Neural cell (in vitro differentiated cells): Measurements from ENCODE around the gene CRAMP1. TPM values are rescaled to one million over a fixed set of nuclear protein-coding genes. Genes with fewer than 3 reads are reported as not detected.

Experiments
- H2AFZ ChIP-seq: fragments of 200-600, 300-800 bp; sonication (generic), shearing (Covaris generic); 2 replicates; pipeline ENCODE4 v1.6.0; 2014; ENCODE audit warnings: low read depth, mild to moderate bottlenecking, antibody characterized with exemption, low read length, moderate library complexity
- H3F3A ChIP-seq: fragments of 200-600 bp; shearing (Covaris generic); 2 replicates; pipeline ENCODE4 v1.6.1; 2016; ENCODE audit warnings: mild to moderate bottlenecking, moderate library complexity, mixed read lengths, antibody characterized with exemption, low read length; ENCODE audit not compliant: insufficient read depth, poor library complexity, severe bottlenecking
- H3K27ac ChIP-seq: fragments of 200-600, 300-800 bp; sonication (generic), shearing (Covaris generic); 2 replicates; pipeline ENCODE4 v1.5.1; 2014; ENCODE audit warnings: mild to moderate bottlenecking, low read length, moderate library complexity
- H3K27me3 ChIP-seq: fragments of 300-800, 200-600 bp; sonication (generic), shearing (Covaris generic); 2 replicates; pipeline ENCODE4 v1.6.0; 2014; ENCODE audit warnings: mild to moderate bottlenecking, low read depth, low read length, moderate library complexity; ENCODE audit not compliant: insufficient read depth
- H3K36me3 ChIP-seq: fragments of 300-800, 200-600 bp; sonication (generic), shearing (Covaris generic); 2 replicates; pipeline ENCODE4 v1.5.1; 2014; ENCODE audit warnings: mild to moderate bottlenecking, antibody characterized with exemption, low read length, moderate library complexity; ENCODE audit not compliant: insufficient read depth
- H3K4me2 ChIP-seq: fragments of 300-800, 200-600 bp; sonication (generic), shearing (Covaris generic); 2 replicates; pipeline ENCODE4 v1.6.0; 2014; ENCODE audit warnings: mild to moderate bottlenecking, low read length
- H3K4me3 ChIP-seq: fragments of 300-800, 200-600 bp; sonication (generic), shearing (Covaris generic); 2 replicates; pipeline ENCODE4 v1.5.1; 2014; ENCODE audit warnings: mild to moderate bottlenecking, low read length, moderate library complexity
- H3K79me2 ChIP-seq: fragments of 200-600 bp; shearing (Covaris generic); replicated peaks from 2 replicates; pipeline ENCODE4 v1.6.0; 2014; ENCODE audit warnings: mild to moderate bottlenecking, low read length, moderate library complexity; ENCODE audit not compliant: insufficient read depth
- H3K9ac ChIP-seq: fragments of 300-800, 200-600 bp; sonication (generic), shearing (Covaris generic); 2 replicates; pipeline ENCODE4 v1.6.1; 2016; ENCODE audit warnings: mild to moderate bottlenecking, low read length, mixed read lengths
- H3K9me2 ChIP-seq: fragments of 200-600 bp; shearing (Covaris generic); 2 replicates; pipeline ENCODE4 v1.6.1; 2016; ENCODE audit warnings: mild to moderate bottlenecking, low read length, mixed read lengths; ENCODE audit not compliant: insufficient read depth
- H3K9me3 ChIP-seq: fragments of 200-600, 300-800 bp; sonication (generic), shearing (Covaris generic); 2 replicates; pipeline ENCODE4 v1.6.1; 2016; ENCODE audit warnings: mild to moderate bottlenecking, mixed run types, low read length, moderate library complexity, mixed read lengths
- H4K20me1 ChIP-seq: fragments of 200-600 bp; shearing (Covaris generic); 2 replicates; pipeline ENCODE4 v1.6.1; 2016; ENCODE audit warnings: mild to moderate bottlenecking, mixed run types; ENCODE audit not compliant: insufficient read depth
- EP300 ChIP-seq: fragments of 450-650 bp; conservative IDR thresholded peaks from 2 replicates; pipeline ENCODE4 v1.6.1; 2014; ENCODE audit warnings: antibody characterized with exemption, mild to moderate bottlenecking, moderate library complexity; ENCODE audit not compliant: poor library complexity, severe bottlenecking
- EZH2 ChIP-seq: fragments of 200-600, 300-800 bp; shearing (Covaris generic), sonication (generic); IDR thresholded peaks from 2 replicates; pipeline ENCODE4 v1.6.1; 2014; ENCODE audit warnings: antibody characterized with exemption, low read length, borderline replicate concordance, mild to moderate bottlenecking; ENCODE audit not compliant: insufficient read depth, poor library complexity, severe bottlenecking
- MXI1 ChIP-seq: fragments of 450-650 bp; conservative IDR thresholded peaks from 2 replicates; pipeline ENCODE4 v1.6.1; 2014; ENCODE audit warnings: antibody characterized with exemption, mild to moderate bottlenecking; ENCODE audit not compliant: poor library complexity, severe bottlenecking
- POLR2AphosphoS5 ChIP-seq: IDR thresholded peaks from 2 replicates; pipeline ENCODE4 v1.6.1; 2012
- RAD21 ChIP-seq: fragments of 450-650 bp; conservative IDR thresholded peaks from 2 replicates; pipeline ENCODE4 v1.6.1; 2014; ENCODE audit warnings: antibody characterized with exemption, mild to moderate bottlenecking, moderate library complexity
- SMC3 ChIP-seq: fragments of 450-650 bp; conservative IDR thresholded peaks from 2 replicates; pipeline ENCODE4 v1.6.1; 2014; ENCODE audit warnings: antibody characterized with exemption, mild to moderate bottlenecking, moderate library complexity; ENCODE audit not compliant: poor library complexity
- TAF1 ChIP-seq: IDR thresholded peaks from 2 replicates; pipeline ENCODE4 v1.6.1; 2012; ENCODE audit warnings: low read depth
- polyA plus RNA-seq: library from polyadenylated mRNA; depleted of rRNA; stranded (reverse); fragments of >200 nt; gene quantifications from 2 replicates; pipeline ENCODE4 v1.2.3, GENCODE V29; 2014
- TF ChIP-seq, protein P1 (sequence below): IDR thresholded peaks from 2 replicates; pipeline ENCODE4 v1.6.1; 2012; ENCODE audit warnings: borderline replicate concordance
- TF ChIP-seq, protein P2 (sequence below): fragments of 450-650 bp; IDR thresholded peaks from 2 replicates; pipeline ENCODE4 v1.5.1; 2014; ENCODE audit warnings: antibody characterized with exemption, mild to moderate bottlenecking, moderate library complexity; ENCODE audit not compliant: poor library complexity, severe bottlenecking

Gene CRAMP1
- polyA plus RNA-seq, 1 donor from 2014 or later = 11.1 TPM

DNA sequence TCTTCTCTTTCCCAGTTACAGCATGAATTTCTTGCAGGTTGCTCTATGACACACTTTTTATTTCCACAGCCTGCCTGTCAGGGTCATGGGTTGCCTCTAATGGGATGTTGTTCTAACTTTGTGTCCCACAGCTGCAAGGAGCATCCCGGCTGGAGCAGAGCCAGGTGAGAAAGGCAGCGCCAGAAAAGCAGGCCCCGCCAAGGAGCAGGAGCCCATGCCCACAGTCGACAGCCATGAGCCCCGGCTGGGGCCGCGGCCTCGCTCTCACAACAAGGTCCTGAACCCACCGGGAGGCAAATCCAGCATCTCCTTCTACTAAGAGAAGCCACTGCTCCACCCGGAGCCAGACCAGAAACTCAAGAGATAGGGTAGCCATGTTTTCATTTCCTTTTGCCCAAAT is 86.5 kb downstream of the CRAMP1 start:
- H3K27me3 ChIP-seq = no peaks in the 10 kb centered on the region
- H3F3A ChIP-seq = no peaks in the 10 kb centered on the region
- no peak overlapping the region for H3K4me3 ChIP-seq
- H2AFZ ChIP-seq = no peak overlapping the region
- no peak overlapping the region for H3K4me2 ChIP-seq
- no peaks in the 10 kb centered on the region for H3K9me3 ChIP-seq
- no peaks in the 10 kb centered on the region for H3K79me2 ChIP-seq
- peaks cover 4% of the 10 kb centered on the region for H3K36me3 ChIP-seq
- H3K27ac ChIP-seq = no peak overlapping the region
- H4K20me1 ChIP-seq = no peaks in the 10 kb centered on the region
- H3K9ac ChIP-seq = no peak overlapping the region
- H3K9me2 ChIP-seq = no peaks in the 10 kb centered on the region
- TF ChIP-seq SMC3 = no peak
- TF ChIP-seq EP300 = no peak
- TF ChIP-seq, protein P1, sequence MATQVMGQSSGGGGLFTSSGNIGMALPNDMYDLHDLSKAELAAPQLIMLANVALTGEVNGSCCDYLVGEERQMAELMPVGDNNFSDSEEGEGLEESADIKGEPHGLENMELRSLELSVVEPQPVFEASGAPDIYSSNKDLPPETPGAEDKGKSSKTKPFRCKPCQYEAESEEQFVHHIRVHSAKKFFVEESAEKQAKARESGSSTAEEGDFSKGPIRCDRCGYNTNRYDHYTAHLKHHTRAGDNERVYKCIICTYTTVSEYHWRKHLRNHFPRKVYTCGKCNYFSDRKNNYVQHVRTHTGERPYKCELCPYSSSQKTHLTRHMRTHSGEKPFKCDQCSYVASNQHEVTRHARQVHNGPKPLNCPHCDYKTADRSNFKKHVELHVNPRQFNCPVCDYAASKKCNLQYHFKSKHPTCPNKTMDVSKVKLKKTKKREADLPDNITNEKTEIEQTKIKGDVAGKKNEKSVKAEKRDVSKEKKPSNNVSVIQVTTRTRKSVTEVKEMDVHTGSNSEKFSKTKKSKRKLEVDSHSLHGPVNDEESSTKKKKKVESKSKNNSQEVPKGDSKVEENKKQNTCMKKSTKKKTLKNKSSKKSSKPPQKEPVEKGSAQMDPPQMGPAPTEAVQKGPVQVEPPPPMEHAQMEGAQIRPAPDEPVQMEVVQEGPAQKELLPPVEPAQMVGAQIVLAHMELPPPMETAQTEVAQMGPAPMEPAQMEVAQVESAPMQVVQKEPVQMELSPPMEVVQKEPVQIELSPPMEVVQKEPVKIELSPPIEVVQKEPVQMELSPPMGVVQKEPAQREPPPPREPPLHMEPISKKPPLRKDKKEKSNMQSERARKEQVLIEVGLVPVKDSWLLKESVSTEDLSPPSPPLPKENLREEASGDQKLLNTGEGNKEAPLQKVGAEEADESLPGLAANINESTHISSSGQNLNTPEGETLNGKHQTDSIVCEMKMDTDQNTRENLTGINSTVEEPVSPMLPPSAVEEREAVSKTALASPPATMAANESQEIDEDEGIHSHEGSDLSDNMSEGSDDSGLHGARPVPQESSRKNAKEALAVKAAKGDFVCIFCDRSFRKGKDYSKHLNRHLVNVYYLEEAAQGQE = no peak
- TF ChIP-seq EZH2 = no peak
- TF ChIP-seq RAD21 = no peak
- TF ChIP-seq POLR2AphosphoS5 = no peak
- no peak for TF ChIP-seq TAF1
- TF ChIP-seq, protein P2, sequence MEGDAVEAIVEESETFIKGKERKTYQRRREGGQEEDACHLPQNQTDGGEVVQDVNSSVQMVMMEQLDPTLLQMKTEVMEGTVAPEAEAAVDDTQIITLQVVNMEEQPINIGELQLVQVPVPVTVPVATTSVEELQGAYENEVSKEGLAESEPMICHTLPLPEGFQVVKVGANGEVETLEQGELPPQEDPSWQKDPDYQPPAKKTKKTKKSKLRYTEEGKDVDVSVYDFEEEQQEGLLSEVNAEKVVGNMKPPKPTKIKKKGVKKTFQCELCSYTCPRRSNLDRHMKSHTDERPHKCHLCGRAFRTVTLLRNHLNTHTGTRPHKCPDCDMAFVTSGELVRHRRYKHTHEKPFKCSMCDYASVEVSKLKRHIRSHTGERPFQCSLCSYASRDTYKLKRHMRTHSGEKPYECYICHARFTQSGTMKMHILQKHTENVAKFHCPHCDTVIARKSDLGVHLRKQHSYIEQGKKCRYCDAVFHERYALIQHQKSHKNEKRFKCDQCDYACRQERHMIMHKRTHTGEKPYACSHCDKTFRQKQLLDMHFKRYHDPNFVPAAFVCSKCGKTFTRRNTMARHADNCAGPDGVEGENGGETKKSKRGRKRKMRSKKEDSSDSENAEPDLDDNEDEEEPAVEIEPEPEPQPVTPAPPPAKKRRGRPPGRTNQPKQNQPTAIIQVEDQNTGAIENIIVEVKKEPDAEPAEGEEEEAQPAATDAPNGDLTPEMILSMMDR = no peak
- no peak for TF ChIP-seq MXI1

DNA sequence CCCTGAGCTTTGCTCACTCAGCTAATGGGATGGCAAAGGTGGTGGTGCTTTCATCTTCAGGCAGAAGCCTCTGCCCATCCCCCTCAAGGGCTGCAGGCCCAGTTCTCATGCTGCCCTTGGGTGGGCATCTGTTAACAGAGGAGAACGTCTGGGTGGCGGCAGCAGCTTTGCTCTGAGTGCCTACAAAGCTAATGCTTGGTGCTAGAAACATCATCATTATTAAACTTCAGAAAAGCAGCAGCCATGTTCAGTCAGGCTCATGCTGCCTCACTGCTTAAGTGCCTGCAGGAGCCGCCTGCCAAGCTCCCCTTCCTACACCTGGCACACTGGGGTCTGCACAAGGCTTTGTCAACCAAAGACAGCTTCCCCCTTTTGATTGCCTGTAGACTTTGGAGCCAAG is 88.1 kb downstream of the CRAMP1 start:
- TF ChIP-seq EP300 = no peak
- TF ChIP-seq EZH2 = no peak
- TF ChIP-seq, protein P1 = no peak
- no peak for TF ChIP-seq SMC3
- no peak for TF ChIP-seq TAF1
- no peak for TF ChIP-seq RAD21
- TF ChIP-seq, protein P2 = no peak
- no peak for TF ChIP-seq MXI1
- TF ChIP-seq POLR2AphosphoS5 = no peak
- Histone ChIP-seq H2AFZ (no peak overlapping the region), H3K4me3 (no peak overlapping the region), H3K36me3 (no peaks in the 10 kb centered on the region), H3K9ac (no peak overlapping the region), H3K27ac (no peak overlapping the region), H3K9me2 (no peaks in the 10 kb centered on the region), H3F3A (no peaks in the 10 kb centered on the region), H3K27me3 (no peaks in the 10 kb centered on the region), H3K9me3 (no peaks in the 10 kb centered on the region), H3K79me2 (no peaks in the 10 kb centered on the region), H4K20me1 (no peaks in the 10 kb centered on the region), H3K4me2 (no peak overlapping the region)
